Measurements from ENCODE around the gene GPR162.

GPR162 gene

DNA sequence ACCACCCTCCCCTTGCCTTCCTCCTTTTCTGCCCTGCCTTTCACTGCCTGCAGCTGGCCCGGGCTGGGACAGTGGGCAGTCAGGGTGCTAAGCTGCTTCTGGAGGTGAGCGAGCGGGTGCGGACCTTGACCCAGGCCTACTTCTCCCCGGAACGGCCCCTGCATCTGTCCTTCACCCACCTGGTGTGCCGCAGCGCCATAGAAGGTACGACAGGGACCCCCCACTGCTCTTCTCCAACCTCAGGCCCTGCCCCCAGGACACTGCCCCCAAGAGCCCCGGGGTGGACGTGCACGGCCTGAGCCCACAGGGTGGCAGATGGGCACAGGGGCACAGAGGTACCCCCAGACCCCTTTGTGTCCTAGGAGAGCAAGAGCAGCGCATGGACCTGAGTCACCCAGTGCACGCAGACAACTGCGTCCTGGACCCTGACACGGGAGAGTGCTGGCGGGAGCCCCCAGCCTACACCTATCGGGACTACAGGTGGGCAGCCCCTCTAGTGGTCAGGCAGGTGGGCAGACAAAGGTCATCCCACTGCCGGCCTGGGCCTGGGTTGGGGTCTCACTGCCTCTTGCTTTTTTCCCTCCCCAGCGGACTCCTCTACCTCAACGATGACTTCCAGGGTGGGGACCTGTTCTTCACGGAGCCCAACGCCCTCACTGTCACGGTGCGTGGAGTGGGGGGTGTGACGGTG, 15.9 kb downstream of the GPR162 start:
- no peak for DNase-seq

GRCh38 chr12:6838854-6839253, 17.2 kb downstream of the GPR162 start:
- DNase-seq: no peak

DNA sequence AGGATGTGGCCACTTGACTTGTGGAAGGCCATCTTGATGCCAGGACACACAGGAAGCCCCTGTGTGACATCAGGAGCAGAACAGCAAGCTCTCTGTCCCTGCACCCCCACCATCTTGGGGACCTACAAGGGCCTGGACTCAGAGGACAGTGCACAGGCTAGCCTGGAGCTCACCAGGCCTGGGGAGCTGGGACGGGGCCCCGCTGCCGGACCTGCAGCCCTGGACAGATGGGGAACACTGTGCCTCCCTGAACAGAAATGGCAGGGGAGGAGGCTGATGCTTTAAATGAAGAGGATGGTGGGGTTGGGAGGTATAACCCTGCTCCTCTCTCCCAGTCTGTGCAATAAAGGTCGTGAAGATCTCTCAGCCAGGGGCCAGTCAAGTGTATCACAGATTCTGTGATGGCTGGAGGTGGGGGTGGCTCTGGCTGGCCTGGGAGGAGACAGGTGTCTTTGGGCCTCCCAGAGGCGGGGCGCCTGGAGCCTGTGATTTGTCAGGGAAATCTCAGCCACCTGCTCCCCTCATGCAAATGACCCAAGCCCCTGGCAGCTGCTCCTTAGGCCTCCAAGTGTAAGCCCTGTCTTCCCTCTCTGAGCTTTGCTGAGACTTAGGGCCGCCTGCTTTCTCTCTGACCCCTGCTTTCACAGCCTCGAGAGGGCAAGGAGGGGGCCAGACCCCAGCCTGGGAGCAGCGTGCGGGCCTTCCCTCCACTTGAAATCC, 18.0 kb downstream of the GPR162 start:
- no peak for DNase-seq

GRCh38 chr12:6840330-6840729, 18.7 kb downstream of the GPR162 start:
- DNase-seq: no peak

- DNase-seq: no peak
These were observed 19.3 kb downstream of the GPR162 start, which contains the start of gene GNB3 for GRCh38 chr12:6840761-6841515. Gene GNB3 (plus strand): TSS chr12:6840925. CDS start chr12:6841288, 363 bp downstream.

- DNase-seq: no peak
These were observed 20.5 kb downstream of the GPR162 start for GRCh38 chr12:6842075-6842474.

DNA sequence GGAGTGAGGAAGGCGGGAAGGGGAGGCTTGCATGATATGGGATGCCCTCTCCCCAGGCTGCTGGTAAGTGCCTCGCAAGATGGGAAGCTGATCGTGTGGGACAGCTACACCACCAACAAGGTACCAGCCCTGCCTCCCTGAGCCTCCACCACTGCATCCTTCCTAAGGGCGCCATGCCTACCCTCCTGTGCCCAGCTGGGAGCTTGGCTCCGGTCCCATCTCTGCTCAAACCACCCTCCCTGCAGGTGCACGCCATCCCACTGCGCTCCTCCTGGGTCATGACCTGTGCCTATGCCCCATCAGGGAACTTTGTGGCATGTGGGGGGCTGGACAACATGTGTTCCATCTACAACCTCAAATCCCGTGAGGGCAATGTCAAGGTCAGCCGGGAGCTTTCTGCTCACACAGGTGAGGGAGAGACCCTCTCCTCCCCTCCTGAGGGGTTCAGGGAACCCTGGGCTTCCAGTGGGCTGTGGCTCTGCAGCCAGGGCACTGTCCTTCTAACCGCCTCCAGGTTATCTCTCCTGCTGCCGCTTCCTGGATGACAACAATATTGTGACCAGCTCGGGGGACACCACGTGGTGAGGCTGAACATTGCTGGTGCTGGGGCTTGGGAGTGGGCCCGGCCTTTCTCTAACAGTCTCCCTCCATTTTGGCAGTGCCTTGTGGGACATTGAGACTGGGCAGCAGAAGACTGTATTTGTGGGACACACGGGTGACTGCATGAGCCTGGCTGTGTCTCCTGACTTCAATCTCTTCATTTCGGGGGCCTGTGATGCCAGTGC, 21.7 kb downstream of the GPR162 start:
- DNase-seq: no peak

DNA sequence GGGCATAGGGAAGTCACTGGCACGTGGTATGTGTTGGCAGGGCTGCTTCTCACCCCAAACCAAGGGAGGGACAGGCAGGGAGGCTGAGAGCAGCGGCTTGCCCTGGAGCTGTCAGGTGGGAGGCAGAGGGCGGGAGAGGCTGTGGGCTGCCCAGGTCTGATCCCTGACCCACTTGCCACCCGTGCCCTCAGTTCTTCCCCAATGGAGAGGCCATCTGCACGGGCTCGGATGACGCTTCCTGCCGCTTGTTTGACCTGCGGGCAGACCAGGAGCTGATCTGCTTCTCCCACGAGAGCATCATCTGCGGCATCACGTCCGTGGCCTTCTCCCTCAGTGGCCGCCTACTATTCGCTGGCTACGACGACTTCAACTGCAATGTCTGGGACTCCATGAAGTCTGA, 23.8 kb downstream of the GPR162 start:
- DNase-seq: no peak

- DNase-seq: no peak
These were observed 24.8 kb downstream of the GPR162 start for GRCh38 chr12:6846316-6846869.

DNA sequence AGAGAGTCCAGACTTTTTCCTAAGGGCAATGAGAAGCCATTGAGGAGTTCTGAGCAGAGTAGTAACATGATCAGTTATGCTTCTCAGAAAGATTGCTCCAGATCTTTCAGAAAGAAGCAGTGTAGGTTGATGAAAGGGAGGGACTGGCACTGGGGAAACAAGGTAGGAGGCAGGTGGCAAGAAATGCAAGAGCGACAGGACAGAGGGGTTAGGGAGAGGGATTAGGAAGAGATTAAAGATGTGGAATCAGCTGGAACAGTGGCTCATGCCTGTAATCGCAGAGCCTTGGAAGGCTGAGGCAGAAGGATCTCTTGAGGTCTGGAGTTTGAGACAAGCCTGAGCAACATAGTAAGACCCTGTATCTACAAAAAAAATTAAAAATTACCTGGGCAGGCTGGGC, 26.1 kb downstream of the GPR162 start:
- DNase-seq: no peak

GRCh38 chr12:6849427-6849826, 27.8 kb downstream of the GPR162 start:
- DNase-seq: no peak

- DNase-seq: no peak
These were observed 28.4 kb downstream of the GPR162 start for GRCh38 chr12:6849976-6850560.

DNA sequence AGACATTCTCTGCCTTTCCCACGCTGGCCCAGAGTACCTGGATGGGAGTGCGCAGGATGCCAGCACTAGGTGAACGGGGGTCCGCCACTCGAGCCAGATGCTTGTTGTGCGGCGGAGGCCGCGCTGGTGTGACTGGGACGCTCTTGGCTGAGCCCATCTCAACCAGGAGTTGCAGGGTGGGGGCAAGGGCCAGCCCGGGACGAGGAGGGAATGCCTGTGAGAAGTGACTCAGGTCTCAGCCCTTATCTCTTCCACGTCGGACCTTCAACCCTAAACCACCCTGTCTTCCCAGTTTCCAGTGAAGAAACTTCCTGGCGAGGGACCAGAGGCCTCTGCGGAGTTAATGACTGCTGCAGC, 29.2 kb downstream of the GPR162 start:
- no peak for DNase-seq

- DNase-seq: peak; percentile 99
These were observed 29.7 kb downstream of the GPR162 start, which contains the start of gene CDCA3 for GRCh38 chr12:6851153-6851920. Gene CDCA3 (minus strand): TSS chr12:6851286. CDS start chr12:6850952, 334 bp downstream.

DNA sequence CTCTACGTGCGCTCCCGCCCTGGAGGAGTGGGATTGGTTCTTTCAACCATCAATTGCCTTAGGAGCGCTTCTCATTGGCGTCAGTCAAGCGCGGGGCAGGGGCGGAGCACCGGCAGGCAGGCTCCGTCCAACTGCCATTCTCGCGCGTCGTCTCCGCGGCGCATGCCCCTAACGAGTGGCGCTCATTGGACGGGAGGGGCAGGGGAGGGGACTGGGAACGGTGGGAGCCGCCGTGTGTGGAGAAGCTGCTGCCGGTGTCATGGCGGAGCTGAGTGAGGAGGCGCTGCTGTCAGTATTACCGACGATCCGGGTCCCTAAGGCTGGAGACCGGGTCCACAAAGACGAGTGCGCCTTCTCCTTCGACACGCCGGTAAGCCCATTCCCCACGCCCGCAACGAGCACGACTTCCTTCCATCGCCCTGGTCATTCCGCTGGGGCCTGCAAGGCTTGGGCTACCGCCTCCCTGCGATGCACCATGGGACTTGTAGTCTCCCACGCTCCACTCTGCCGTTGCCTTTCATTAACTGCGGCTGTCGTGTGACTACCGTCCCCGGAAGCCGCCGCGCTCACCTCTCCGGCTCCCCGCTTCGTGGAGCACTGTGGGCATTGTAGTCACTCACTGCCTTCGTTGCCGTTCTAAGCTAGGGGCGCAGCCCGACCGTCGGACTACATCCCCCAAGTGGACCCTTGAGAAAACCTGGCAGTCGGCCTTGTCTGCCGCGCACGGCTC, 30.5 kb downstream of the GPR162 start, which contains the start of gene USP5:
TSS of gene USP5 (plus strand) at position 230 of the 730 bp plus-strand sequence. CDS start at position 260, 30 bp downstream.
- peak; percentile 100 for DNase-seq

DNA sequence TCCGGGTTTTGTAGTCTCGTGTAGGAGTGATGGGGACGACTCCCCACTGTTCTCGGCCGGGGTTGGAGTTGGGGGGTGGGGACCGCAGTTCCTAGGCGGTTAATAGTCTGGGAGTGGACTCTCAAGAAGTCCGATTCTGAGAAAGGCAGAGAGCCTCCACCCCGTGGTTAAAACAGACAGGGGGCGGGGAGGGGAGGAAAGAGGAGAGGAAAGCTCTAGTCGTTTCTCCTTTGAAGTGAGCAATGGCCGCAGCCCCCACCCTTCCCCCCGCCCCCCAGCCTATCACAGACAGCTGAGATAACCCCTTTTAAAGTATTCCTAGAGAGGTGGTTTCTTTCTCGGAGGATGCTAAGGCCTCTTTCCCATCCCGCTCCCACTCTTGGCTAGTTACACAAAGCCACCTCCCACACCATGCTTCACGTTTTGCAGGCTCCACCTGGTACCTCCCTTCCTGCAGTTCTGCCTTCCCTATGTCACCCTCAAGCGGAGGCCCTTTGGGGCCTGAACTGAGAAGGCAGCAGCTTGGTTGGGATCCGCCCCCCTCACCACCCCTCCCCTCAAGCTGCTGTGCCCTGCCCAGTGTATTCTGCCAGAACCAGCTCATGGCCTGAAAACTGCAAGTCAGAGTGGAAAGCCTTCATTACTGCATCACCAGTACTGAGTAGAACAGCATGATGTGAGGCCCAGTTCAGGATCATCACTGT, 31.2 kb downstream of the GPR162 start:
- DNase-seq: peak; percentile 73

DNA sequence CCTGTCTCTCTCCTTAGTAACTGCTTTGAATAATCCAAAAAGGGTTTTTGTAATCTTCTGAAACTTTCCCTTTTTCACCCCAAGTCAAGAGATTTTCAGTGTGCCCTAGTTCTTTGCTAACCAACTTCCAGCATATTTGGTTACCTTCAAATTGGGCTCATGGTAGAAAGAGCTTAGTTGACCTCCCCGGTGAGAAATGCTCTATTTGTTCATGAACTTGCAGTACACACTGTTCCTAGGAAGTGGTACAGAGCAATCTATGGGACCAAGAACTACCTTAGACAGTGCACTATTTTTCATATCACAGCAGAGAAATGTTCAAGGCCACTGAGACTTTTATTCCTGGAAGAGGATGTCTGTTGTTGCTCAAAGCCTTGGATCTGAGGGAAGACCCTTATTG, 32.0 kb downstream of the GPR162 start:
- DNase-seq: no peak

GRCh38 chr12:6854036-6854435, 32.4 kb downstream of the GPR162 start:
- no peak for DNase-seq

GRCh38 chr12:6855322-6855721, 33.7 kb downstream of the GPR162 start:
- no peak for DNase-seq

DNA sequence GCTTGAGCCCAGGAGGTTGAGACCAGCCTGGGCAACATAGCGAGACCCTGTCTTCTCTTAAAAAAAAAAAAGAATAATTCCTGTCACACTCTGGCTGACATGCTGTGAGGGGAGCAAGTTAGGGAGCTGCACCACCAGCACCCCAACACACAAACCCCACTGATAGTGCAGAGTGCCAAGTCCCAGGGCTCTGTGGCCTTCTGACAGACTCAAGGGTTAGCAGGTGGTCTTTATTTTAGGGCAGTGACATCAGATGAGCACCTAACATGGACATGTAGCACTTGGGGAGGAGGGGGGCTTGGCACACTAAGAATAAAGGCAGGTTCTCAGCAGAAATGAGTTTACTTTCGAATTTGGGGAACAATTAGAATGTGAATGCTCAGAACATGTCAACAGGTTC, 37.2 kb downstream of the GPR162 start:
- no peak for DNase-seq
